ENCODE data around the gene MYO1E.

MYO1E gene

GRCh38 chr15:59291213-59291549 is 81.5 kb downstream of the MYO1E start:
- DNase-seq: no peak

- peak in 1 of 2 donors; percentile 1 for DNase-seq
These were observed 82.1 kb downstream of the MYO1E start for GRCh38 chr15:59290295-59291212.

- no peak for DNase-seq
These were observed 83.1 kb downstream of the MYO1E start for GRCh38 chr15:59289574-59289973.

- peak in 1 of 2 donors; percentile 2 for DNase-seq
These were observed 88.8 kb downstream of the MYO1E start for GRCh38 chr15:59283717-59284391.

- DNase-seq: peak in 1 of 2 donors; percentile 1
These were observed 89.9 kb downstream of the MYO1E start for GRCh38 chr15:59282515-59283337.

- no peak for DNase-seq
These were observed 91.0 kb downstream of the MYO1E start for GRCh38 chr15:59281699-59282098.

- peak in 1 of 2 donors; percentile 16 for DNase-seq
These were observed 91.8 kb downstream of the MYO1E start for GRCh38 chr15:59280855-59281254.

- DNase-seq: peak in 1 of 2 donors; percentile 20
These were observed 92.4 kb downstream of the MYO1E start for GRCh38 chr15:59280292-59280691.

GRCh38 chr15:59279023-59279422 is 93.6 kb downstream of the MYO1E start:
- no peak for DNase-seq

- DNase-seq: no peak
These were observed 94.6 kb downstream of the MYO1E start for GRCh38 chr15:59278120-59278519.

- no peak for DNase-seq
These were observed 96.2 kb downstream of the MYO1E start for GRCh38 chr15:59276225-59277178.

- peak; percentile 51 to 70 for DNase-seq
These were observed 98.3 kb downstream of the MYO1E start for GRCh38 chr15:59274126-59274970.

- DNase-seq: no peak
These were observed 99.4 kb downstream of the MYO1E start for GRCh38 chr15:59273234-59273633.

- DNase-seq: no peak
These were observed 101.0 kb downstream of the MYO1E start for GRCh38 chr15:59271595-59272201.

GRCh38 chr15:59268852-59269407 is 103.7 kb downstream of the MYO1E start:
- no peak for DNase-seq

GRCh38 chr15:59268168-59268851 is 104.4 kb downstream of the MYO1E start:
- no peak for DNase-seq

GRCh38 chr15:59266028-59266427 is 106.6 kb downstream of the MYO1E start:
- DNase-seq: no peak

GRCh38 chr15:59262316-59262715 is 110.4 kb downstream of the MYO1E start:
- no peak for DNase-seq

- no peak for DNase-seq
These were observed 112.6 kb downstream of the MYO1E start for GRCh38 chr15:59260090-59260489.
